H1 (cell line): ENCODE data around the gene BRAT1. TPM values are rescaled to one million over a fixed set of nuclear protein-coding genes. Genes with fewer than 3 reads are reported as not detected.
A peak's percentile ranks its signal among the peaks of the same experiment; 100 is the strongest.

ENCODE experiments used
- CTCF ChIA-PET: fragments of 300-600 bp; sonication (Branson Sonifier 250); formaldehyde crosslinking; loops from one replicate; lab custom pipeline; 2021; ENCODE audit not compliant: partially characterized antibody; lab: Charles Lee
- POLR2A ChIA-PET: fragments of 300-600 bp; sonication (Branson Sonifier 250); formaldehyde crosslinking; loops from one replicate; lab custom pipeline; 2021; ENCODE audit warnings: inconsistent platforms; ENCODE audit not compliant: partially characterized antibody; lab: Charles Lee
- DNase-seq, 2 experiments: peaks; one replicate each; pipeline versions ENCODE4 v3.0.0 to v3.0.0-alpha.2; 2010 to 2022; ENCODE audit warnings: low spot score in 2 of 2, low read depth in 1 of 2, mixed read lengths in 1 of 2
- FAIRE-seq: peaks from 2 replicates; lab custom pipeline; 2011; peaks lifted over from hg19 to GRCh38; lab: Jason Lieb, UNC
- H2AFZ ChIP-seq: 2 replicates; pipeline ENCODE4 v1.8.1; 2012; ENCODE audit warnings: low read length, inconsistent platforms
- H2AK5ac ChIP-seq: 2 replicates; pipeline ENCODE4 v1.6.1; 2013; ENCODE audit warnings: low read depth, low read length
- H2BK120ac ChIP-seq: replicated peaks from 2 replicates; pipeline ENCODE3; 2013; ENCODE audit warnings: low read depth, low read length, inconsistent platforms
- H2BK12ac ChIP-seq: 2 replicates; pipeline ENCODE4 v1.6.1; 2013; ENCODE audit warnings: low read depth, low read length
- H2BK15ac ChIP-seq: 2 replicates; pipeline ENCODE4 v1.6.1; 2013; ENCODE audit warnings: low read length
- H2BK20ac ChIP-seq: 2 replicates; pipeline ENCODE4 v1.6.1; 2013; ENCODE audit warnings: low read length
- H2BK5ac ChIP-seq: 2 replicates; pipeline ENCODE4 v1.6.1; 2013; ENCODE audit warnings: low read depth, low read length
- H3K14ac ChIP-seq: 2 replicates; pipeline ENCODE4 v1.6.1; 2013; ENCODE audit warnings: inconsistent platforms; ENCODE audit not compliant: insufficient read length
- H3K18ac ChIP-seq: 2 replicates; pipeline ENCODE4 v1.6.1; 2013; ENCODE audit warnings: low read length; ENCODE audit errors: extremely low read depth
- H3K23ac ChIP-seq: 2 replicates; pipeline ENCODE4 v1.6.1; 2013; ENCODE audit warnings: inconsistent platforms; ENCODE audit not compliant: insufficient read length
- H3K23me2 ChIP-seq: 2 replicates; pipeline ENCODE4 v1.6.1; 2013; ENCODE audit warnings: low read depth, low read length
- H3K27ac ChIP-seq: 2 replicates; pipeline ENCODE4 v1.6.1; 2011; ENCODE audit warnings: low read depth, low read length, inconsistent platforms
- H3K27me3 ChIP-seq, 4 experiments: replicated peaks in 1 of 4; 1 replicate in 1 of 4; 2 replicates in 3 of 4; pipeline versions ENCODE4 v1.6.1 to v1.8.1; 2011 to 2013; ENCODE audit warnings: low read length in 3 of 4, mild to moderate bottlenecking in 3 of 4, inconsistent platforms in 2 of 4, mixed read lengths in 2 of 4, moderate library complexity in 1 of 4; ENCODE audit not compliant: control insufficient read depth in 3 of 4, insufficient read depth in 3 of 4; ENCODE audit errors: extremely low read depth in 1 of 4
- H3K36me3 ChIP-seq, 4 experiments: 2 replicates each; pipeline versions ENCODE4 v1.6.1 to v1.8.1; 2011 to 2013; ENCODE audit warnings: mild to moderate bottlenecking in 4 of 4, low read length in 3 of 4, moderate library complexity in 2 of 4, control low read depth in 1 of 4, inconsistent platforms in 1 of 4; ENCODE audit not compliant: insufficient read depth in 4 of 4, control insufficient read depth in 2 of 4
- H3K4ac ChIP-seq: replicated peaks from 2 replicates; pipeline ENCODE3; 2013; ENCODE audit warnings: low read length, low read depth, mixed read lengths, inconsistent platforms; ENCODE audit not compliant: insufficient read length
- H3K4me1 ChIP-seq, 4 experiments: replicated peaks in 1 of 4; 1 replicate in 1 of 4; 2 replicates in 3 of 4; pipeline versions ENCODE4 v1.6.1 to v1.8.1; 2011 to 2013; ENCODE audit warnings: low read length in 3 of 4, inconsistent platforms in 2 of 4, mixed read lengths in 1 of 4; ENCODE audit not compliant: insufficient read depth in 4 of 4, control insufficient read depth in 3 of 4
- H3K4me2 ChIP-seq, 2 experiments: 2 replicates each; pipeline versions ENCODE4 v1.6.1 to v1.8.1; 2011 to 2013; ENCODE audit warnings: low read depth in 2 of 2, low read length in 2 of 2, control low read depth in 1 of 2, inconsistent platforms in 1 of 2, mild to moderate bottlenecking in 1 of 2; ENCODE audit not compliant: insufficient read depth in 1 of 2
- H3K4me3 ChIP-seq, 4 experiments: fragments of 200-600, 300-600 bp in 1 of 4; sonication (generic), shearing (Covaris generic), sonication (Bioruptor Twin) in 1 of 4; 2 replicates each; pipeline versions ENCODE4 v1.5.1 to v1.8.1; 2011 to 2016; ENCODE audit warnings: low read length in 4 of 4, low read depth in 3 of 4, control low read depth in 2 of 4, inconsistent platforms in 2 of 4, mild to moderate bottlenecking in 2 of 4, mixed read lengths in 1 of 4, moderate library complexity in 1 of 4; ENCODE audit not compliant: insufficient read depth in 2 of 4; ENCODE audit errors: extremely low read depth in 1 of 4
- H3K56ac ChIP-seq: replicated peaks from 2 replicates; pipeline ENCODE3; 2013; ENCODE audit warnings: low read depth, mild to moderate bottlenecking, mixed read lengths, low read length, inconsistent platforms; ENCODE audit not compliant: insufficient read length
- H3K79me1 ChIP-seq: 2 replicates; pipeline ENCODE4 v1.6.1; 2013; ENCODE audit warnings: low read depth, low read length, control low read depth
- H3K79me2 ChIP-seq, 2 experiments: 2 replicates each; pipeline versions ENCODE4 v1.6.1 to v1.8.1; 2012 to 2013; ENCODE audit warnings: low read length in 2 of 2, mild to moderate bottlenecking in 2 of 2, inconsistent platforms in 1 of 2; ENCODE audit not compliant: insufficient read depth in 2 of 2, control insufficient read depth in 1 of 2
- H3K9ac ChIP-seq, 4 experiments: replicated peaks in 1 of 4; 1 replicate in 1 of 4; 2 replicates in 3 of 4; pipeline versions ENCODE4 v1.6.1 to v1.8.1; 2011 to 2013; ENCODE audit warnings: low read depth in 3 of 4, low read length in 3 of 4, control low read depth in 2 of 4, mild to moderate bottlenecking in 2 of 4, moderate library complexity in 2 of 4, inconsistent platforms in 1 of 4; ENCODE audit errors: extremely low read depth in 1 of 4
- H3K9me3 ChIP-seq, 2 experiments: 2 replicates each; pipeline versions ENCODE4 v1.6.1 to v1.8.1; 2012 to 2013; ENCODE audit warnings: mild to moderate bottlenecking in 2 of 2, moderate library complexity in 2 of 2, control low read depth in 1 of 2, inconsistent platforms in 1 of 2, low read depth in 1 of 2, low read length in 1 of 2, mixed read lengths in 1 of 2; ENCODE audit not compliant: insufficient read depth in 2 of 2
- H4K20me1 ChIP-seq, 2 experiments: replicated peaks in 1 of 2; 2 replicates each; pipeline versions ENCODE3 to v1.8.1; 2011 to 2013; ENCODE audit warnings: inconsistent platforms in 2 of 2, low read length in 2 of 2, mild to moderate bottlenecking in 1 of 2; ENCODE audit not compliant: insufficient read depth in 2 of 2, control insufficient read depth in 1 of 2
- H4K5ac ChIP-seq: 2 replicates; pipeline ENCODE4 v1.6.1; 2013; ENCODE audit warnings: low read length, low read depth, mixed read lengths, inconsistent platforms; ENCODE audit not compliant: insufficient read length
- H4K8ac ChIP-seq: 2 replicates; pipeline ENCODE4 v1.8.0; 2013; ENCODE audit warnings: mild to moderate bottlenecking, moderate library complexity, low read length, inconsistent platforms; ENCODE audit not compliant: insufficient read depth; ENCODE audit errors: extremely low read depth
- H4K91ac ChIP-seq: replicated peaks from 2 replicates; pipeline ENCODE3; 2013; ENCODE audit warnings: low read length, mixed read lengths, inconsistent platforms; ENCODE audit not compliant: insufficient read length
- ASH2L ChIP-seq: fragments of 200-600, 300-600 bp; sonication (generic); IDR thresholded peaks from one replicate; pipeline ENCODE4 v1.7.1; 2017; ENCODE audit warnings: low read length
- ATF3 ChIP-seq: IDR thresholded peaks from 2 replicates; pipeline ENCODE4 v1.6.1; 2011; ENCODE audit warnings: low read depth, mild to moderate bottlenecking, low read length; ENCODE audit not compliant: insufficient read depth
- CREB1 ChIP-seq: IDR thresholded peaks from 2 replicates; pipeline ENCODE4 v1.6.1; 2012; ENCODE audit warnings: inconsistent platforms
- EGR1 ChIP-seq: IDR thresholded peaks from 2 replicates; pipeline ENCODE4 v1.6.1; 2011; ENCODE audit warnings: low read depth, low read length, borderline replicate concordance
- EP300 ChIP-seq, 2 experiments: IDR thresholded peaks; 1 replicate in 1 of 2; 2 replicates in 1 of 2; pipeline ENCODE4 v1.6.1; 2011 to 2012; ENCODE audit warnings: low read depth in 2 of 2, low read length in 2 of 2, mild to moderate bottlenecking in 2 of 2, borderline replicate concordance in 1 of 2, inconsistent platforms in 1 of 2, moderate library complexity in 1 of 2
- MAFK ChIP-seq: IDR thresholded peaks from 2 replicates; pipeline ENCODE4 v1.6.1; 2012; ENCODE audit warnings: low read depth, mild to moderate bottlenecking, improper control_type of control experiment, low read length
- PHF8 ChIP-seq: fragments of 200-600 bp; sonication (generic); conservative IDR thresholded peaks from 2 replicates; pipeline ENCODE4 v1.7.1; 2012; ENCODE audit warnings: low read depth, mild to moderate bottlenecking, inconsistent platforms, low read length, moderate library complexity
- POLR2A ChIP-seq, 2 experiments: IDR thresholded peaks; 1 replicate in 1 of 2; 2 replicates in 1 of 2; pipeline ENCODE4 v1.6.1; 2011; ENCODE audit warnings: low read depth in 2 of 2, low read length in 2 of 2, mild to moderate bottlenecking in 2 of 2; ENCODE audit errors: control extremely low read depth in 1 of 2
- SAP30 ChIP-seq: fragments of 300-600 bp; sonication (generic); IDR thresholded peaks from 2 replicates; pipeline ENCODE4 v1.7.1; 2012; ENCODE audit warnings: low read length, moderate library complexity, mild to moderate bottlenecking, inconsistent platforms; ENCODE audit not compliant: insufficient read depth, insufficient replicate concordance
- YY1 ChIP-seq: IDR thresholded peaks from 2 replicates; pipeline ENCODE4 v1.6.1; 2011; ENCODE audit warnings: low read depth, mild to moderate bottlenecking, low read length
- WGBS, 2 experiments: shearing (Covaris generic) in 1 of 2; methylation state at CpG; one replicate each; pipeline versions ENCODE4 v1.1.6 to v1.1.7; 2013 to 2015; ENCODE audit warnings: low lambda C conversion rate in 2 of 2, mixed read lengths in 2 of 2, inconsistent platforms in 1 of 2, low coverage in 1 of 2, missing lambda C conversion rate in 1 of 2; ENCODE audit not compliant: insufficient replicate concordance in 2 of 2, insufficient coverage in 1 of 2, insufficient read length in 1 of 2; ENCODE audit errors: extremely low coverage in 1 of 2, missing lambda C conversion rate in 1 of 2; 5-methylcytosine and 5-hydroxymethylcytosine counted together
- polyA plus RNA-seq, 7 experiments: library from polyadenylated mRNA; depleted of rRNA in 3 of 7; stranded (reverse) in 5 of 7; unstranded in 2 of 7; fragments of >200 nt in 5 of 7; fragments of 200-250 nt in 2 of 7; gene quantifications; 1 replicate in 5 of 7; 2 replicates in 1 of 7; 4 replicates in 1 of 7; pipeline versions ENCODE4 v1.2.1 to v1.2.3, GENCODE V29; 2011 to 2013; ENCODE audit warnings: missing spikeins in 2 of 7, mixed read lengths in 2 of 7
- total RNA-seq: library from RNA; stranded (reverse); fragmentation: NEBNext Ultra II Directional; extraction: Animal tissue kit (Norgen Biotek cat#: 25700); gene quantifications from 2 replicates; pipeline ENCODE4 v1.2.1, GENCODE V29; 2021

BRAT1 gene
- total and polyA plus RNA-seq, 2 of the 8 experiments (the other 6 are each of a cell fraction or from before 2014, with no cell fraction given) = 36.8 to 42.3 TPM

- ChIA-PET POLR2A (interaction anchor here (0.9 to 1.5 kb wide), 3 partner anchors 9 to 17 kb away, joined by 3 read pairs; no protein-coding TSS in a partner anchor), CTCF (no interaction called here)
- Histone ChIP-seq H3K27ac (no peak overlapping the region), H3K14ac (no peak overlapping the region), H4K20me1 (peaks cover 14 to 23% of the 10 kb centered on the region in 2 experiments), H3K9ac (no peak overlapping the region), H3K27me3 (peaks cover 0 to 22% (median 12%) of the 10 kb centered on the region in 4 experiments; a peak in 6 of 7 replicates), H3K9me3 (no peaks in the 10 kb centered on the region), H3K23ac (no peak overlapping the region), H4K8ac (peak overlapping the region; percentile 82), H2BK5ac (peak overlapping the region; percentile 40; the same call in 1 of the 2 replicates), H3K36me3 (no peaks in the 10 kb centered on the region), H3K79me1 (no peaks in the 10 kb centered on the region; the same call in 1 of the 2 replicates), H3K56ac (no peak overlapping the region), H2BK20ac (peak overlapping the region; percentile 97; the same call in 1 of the 2 replicates), H4K91ac (peak overlapping the region; percentile 86), H2BK15ac (peak overlapping the region; percentile 95; the same call in 1 of the 2 replicates), H3K4me3 (peak overlapping the region; percentile 26 to 57 (median 50)), H3K79me2 (peaks cover 0 to 20% of the 10 kb centered on the region in 2 experiments; a peak in 3 of 4 replicates), H2AFZ (no peak overlapping the region), H3K4me1 (peaks cover 3 to 50% (median 42%) of the 10 kb centered on the region in 4 experiments), H2BK12ac (peak overlapping the region; percentile 94; the same call in 1 of the 2 replicates), H4K5ac (no peak overlapping the region), H3K23me2 (peaks cover 28% of the 10 kb centered on the region), H3K4me2 (peak overlapping the region; percentile 85 to 96), H2AK5ac (no peak overlapping the region), H2BK120ac (peak overlapping the region; percentile 38), H3K4ac (peak overlapping the region; percentile 74), H3K18ac (peak overlapping the region; percentile 95)
- TF ChIP-seq EGR1 (peak; percentile 36; the same call in 1 of the 2 replicates), YY1 (no peak), EP300 (IDR thresholded peaks at IDR 0.05; ENCODE audit: borderline replicate concordance in 1 of 2, low read depth in 2 of 2, low read length in 2 of 2) (no peak), MAFK (no peak), PHF8 (no peak), ATF3 (no peak), POLR2A (IDR thresholded peaks at IDR 0.05; ENCODE audit: control extremely low read depth in 1 of 2, low read depth in 2 of 2, low read length in 2 of 2) (no peak), CREB1 (no peak), SAP30 (peak; percentile 49), ASH2L (no peak)
- DNase-seq = no peak
- no peak for FAIRE-seq
- 1% methylated on average over 25 of the region's 41 CpGs; no CpG with 5 or more reads in 1 of the 2 experiments for WGBS, 2 experiments
These were observed 36.6 kb downstream of the BRAT1 start for GRCh38 chr7:2518737-2519118.
